HG02642 (cell line): Measurements from ENCODE around the gene HS1BP3.

ENCODE experiments used
- ATAC-seq: cut with Tn5 transposase; IDR thresholded peaks from one replicate; pipeline ENCODE4 v1.9.1; 2021; ENCODE audit warnings: mild to moderate bottlenecking; ENCODE audit not compliant: unreplicated experiment, poor library complexity

The HS1BP3 gene

GRCh38 chr2:20633001-20633400, 17.9 kb downstream of the HS1BP3 start:
- ATAC-seq, result no peak

- no peak for ATAC-seq
These were observed 18.4 kb downstream of the HS1BP3 start for GRCh38 chr2:20632446-20632990.

- ATAC-seq, result no peak
These were observed 19.1 kb downstream of the HS1BP3 start for GRCh38 chr2:20631617-20632307.

- no peak for ATAC-seq
These were observed 19.9 kb downstream of the HS1BP3 start for GRCh38 chr2:20630967-20631366.

GRCh38 chr2:20629581-20630171, 21.2 kb downstream of the HS1BP3 start:
- no peak for ATAC-seq

- ATAC-seq, result no peak
These were observed 21.7 kb downstream of the HS1BP3 start for GRCh38 chr2:20629181-20629580.

- no peak for ATAC-seq
These were observed 23.1 kb downstream of the HS1BP3 start for GRCh38 chr2:20627712-20628380.

- no peak for ATAC-seq
These were observed 24.0 kb downstream of the HS1BP3 start for GRCh38 chr2:20626698-20627513.

GRCh38 chr2:20626392-20626697, 24.6 kb downstream of the HS1BP3 start:
- no peak for ATAC-seq

GRCh38 chr2:20625491-20626391, 25.2 kb downstream of the HS1BP3 start:
- ATAC-seq, result no peak

- no peak for ATAC-seq
These were observed 25.9 kb downstream of the HS1BP3 start for GRCh38 chr2:20624884-20625485.

- ATAC-seq, result no peak
These were observed 26.6 kb downstream of the HS1BP3 start for GRCh38 chr2:20624156-20624883.

GRCh38 chr2:20623741-20624155, 27.1 kb downstream of the HS1BP3 start:
- no peak for ATAC-seq

GRCh38 chr2:20623241-20623640, 27.7 kb downstream of the HS1BP3 start:
- no peak for ATAC-seq

GRCh38 chr2:20622731-20623130, 28.2 kb downstream of the HS1BP3 start:
- no peak for ATAC-seq

- no peak for ATAC-seq
These were observed 28.6 kb downstream of the HS1BP3 start for GRCh38 chr2:20622296-20622686.

- no peak for ATAC-seq
These were observed 29.3 kb downstream of the HS1BP3 start for GRCh38 chr2:20621366-20622295.
